HG02763 (cell line): ENCODE measurements around the gene TNFRSF4.
A peak's percentile ranks its signal among the peaks of the same experiment; 100 is the strongest.

Experiments used
- ATAC-seq: cut with Tn5 transposase; IDR thresholded peaks from one replicate; pipeline ENCODE4 v1.9.1; 2021; ENCODE audit warnings: mild to moderate bottlenecking, moderate library complexity; ENCODE audit not compliant: unreplicated experiment

The TNFRSF4 gene

GRCh38 chr1:1234180-1234808, 20.3 kb upstream of the TNFRSF4 start:
- ATAC-seq = no peak

GRCh38 chr1:1233567-1233892, 19.6 kb upstream of the TNFRSF4 start:
- ATAC-seq = no peak

GRCh38 chr1:1232796-1233566, 19.0 kb upstream of the TNFRSF4 start:
- ATAC-seq = no peak

GRCh38 chr1:1232208-1232795, 18.3 kb upstream of the TNFRSF4 start, which contains the start of gene B3GALT6:
Gene B3GALT6 (plus strand): TSS chr1:1232237. CDS start chr1:1232279, 42 bp downstream.
- no peak for ATAC-seq

GRCh38 chr1:1231400-1232207, 17.7 kb upstream of the TNFRSF4 start, which contains the start of gene SDF4:
Gene SDF4 (minus strand): TSS chr1:1232001. CDS start chr1:1228772, 3,229 bp downstream.
- peak; percentile 92 for ATAC-seq

- ATAC-seq = no peak
Measured at GRCh38 chr1:1230656-1231399, 16.9 kb upstream of the TNFRSF4 start.

GRCh38 chr1:1229770-1230169, 15.8 kb upstream of the TNFRSF4 start:
- no peak for ATAC-seq

GRCh38 chr1:1228596-1229321, 14.8 kb upstream of the TNFRSF4 start:
- no peak for ATAC-seq

- no peak for ATAC-seq
Measured at GRCh38 chr1:1228187-1228586, 14.2 kb upstream of the TNFRSF4 start.

- ATAC-seq = no peak
Measured at GRCh38 chr1:1227386-1227785, 13.4 kb upstream of the TNFRSF4 start.

- no peak for ATAC-seq
Measured at GRCh38 chr1:1226566-1227362, 12.8 kb upstream of the TNFRSF4 start.

GRCh38 chr1:1225913-1226312, 12.0 kb upstream of the TNFRSF4 start:
- ATAC-seq = no peak

GRCh38 chr1:1225238-1225845, 11.4 kb upstream of the TNFRSF4 start:
- ATAC-seq = no peak

GRCh38 chr1:1223891-1224290, 9.9 kb upstream of the TNFRSF4 start:
- no peak for ATAC-seq

GRCh38 chr1:1223321-1223720, 9.4 kb upstream of the TNFRSF4 start:
- ATAC-seq = no peak

GRCh38 chr1:1222575-1223225, 8.7 kb upstream of the TNFRSF4 start:
- no peak for ATAC-seq

- no peak for ATAC-seq
Measured at GRCh38 chr1:1221887-1222574, 8.1 kb upstream of the TNFRSF4 start.

GRCh38 chr1:1220197-1220596, 6.2 kb upstream of the TNFRSF4 start:
- ATAC-seq = no peak
